Pancreas (tissue), 10 donors: ENCODE results near the gene XIST. TPM values are rescaled to one million over a fixed set of nuclear protein-coding genes. Genes with fewer than 3 reads are reported as not detected.

ENCODE experiments used
- ATAC-seq, 4 donors: fragments of 200-7000 bp; cut with Tn5 transposase; one replicate each; pipeline versions ENCODE4 v1.8.0 to v1.9.1; 2020; ENCODE audit warnings: mild to moderate bottlenecking in 4 of 4, moderate library complexity in 4 of 4
- DNase-seq, 6 donors: peaks; one replicate each; pipeline ENCODE4 v3.0.0-alpha.2; 2020
- FAIRE-seq: peaks from 2 replicates; lab custom pipeline; 2012; peaks lifted over from hg19 to GRCh38; lab: Jason Lieb, UNC
- H3K27ac ChIP-seq, 4 donors: fragments of 200-600 bp; sonication (generic); 1 replicate in 3 of 4; 2 replicates in 1 of 4; pipeline versions ENCODE4 v1.5.0 to v1.8.0; 2020
- H3K27me3 ChIP-seq, 4 donors: fragments of 200-600 bp; one replicate each; pipeline ENCODE4 v1.8.0; 2021
- H3K36me3 ChIP-seq, 3 donors: fragments of 200-600 bp; sonication (generic) in 1 of 3; one replicate each; pipeline versions ENCODE4 v1.5.0 to v1.8.0; 2020 to 2021
- H3K4me1 ChIP-seq, 3 donors: fragments of 200-600 bp; one replicate each; pipeline ENCODE4 v1.8.0; 2021
- H3K4me3 ChIP-seq, 4 donors: fragments of 200-600 bp; sonication (generic) in 2 of 4; one replicate each; pipeline versions ENCODE4 v1.5.0 to v1.8.0; 2020 to 2021
- H3K9me3 ChIP-seq, 4 donors: fragments of 200-600 bp; one replicate each; pipeline ENCODE4 v1.8.0; 2021
- CTCF ChIP-seq, 4 donors: fragments of 200-600 bp; sonication (generic) in 3 of 4; IDR thresholded peaks; one replicate each; pipeline versions ENCODE4 v1.5.0 to v1.8.0; 2021; ENCODE audit warnings: antibody characterized with exemption in 4 of 4
- WGBS, 2 donors: extraction: QIAGEN DNeasy Blood & Tissue Kit; methylation state at CpG; one replicate each; pipeline ENCODE4 v1.1.7; 2013; 5-methylcytosine and 5-hydroxymethylcytosine counted together
- intact Hi-C, 3 donors: fragments of 100-400 bp; cut with DNase I; formaldehyde crosslinking; loops; one replicate each; pipeline versions ENCODE4 v1.11.1 to v1.14.2; 2022
- polyA plus RNA-seq, 2 donors: library from polyadenylated mRNA; stranded (reverse); fragments of 200-250 nt; gene quantifications; one replicate each; pipeline ENCODE4 v1.2.3, GENCODE V29; 2013
- total RNA-seq, 6 donors: library from RNA; stranded (reverse); fragmentation: NEBNext Ultra II Directional in 4 of 6; extraction: Animal tissue kit (Norgen Biotek cat#: 25700) in 4 of 6; gene quantifications; one replicate each; pipeline versions ENCODE4 v1.2.1 to v1.2.4, GENCODE V29; 2021 to 2023
- donor health status: healthy with polysubstance abuse.
- donor health status: DM: no; HTN: no; CAD: no; lungs with moderate emphysema.
- donor health status: DM: no; HTN: no; CAD: no.
- donor health status: control.
- donor health status: control.
- donor health status: Bipolar disorder and iron deficiency.
- donor health status: DM: yes; HTN: yes; CAD: no.
- donor health status: DM: no; HTN: no; CAD: no.
- donor health status: DM: no; HTN: no; CAD: no.
- donor health status: DM: yes; HTN: yes; CAD: no.

The XIST gene
- total and polyA plus RNA-seq, 8 donors, result 0.12 to 409 (median 148) TPM; not detected in 1

- no peak for TF ChIP-seq CTCF (IDR thresholded peaks at IDR 0.05)
- no peaks in the 10 kb centered on the region for H3K27me3 ChIP-seq
- FAIRE-seq (no peak), DNase-seq (no peak), ATAC-seq (no peak)
- no peak overlapping the region for H3K27ac ChIP-seq
- peaks cover 0 to 12% (median 7%) of the 10 kb centered on the region in 3 donors for H3K4me1 ChIP-seq
- H3K36me3 ChIP-seq, result no peaks in the 10 kb centered on the region
- no peak overlapping the region for H3K4me3 ChIP-seq
- intact Hi-C loops, result no loop called here
- 53 to 65% methylated on average over 6 of the region's 6 CpGs for WGBS, 2 donors
- no peaks in the 10 kb centered on the region for H3K9me3 ChIP-seq
These were observed 12.2 kb downstream of the XIST start for GRCh38 chrX:73840120-73840924.

DNA sequence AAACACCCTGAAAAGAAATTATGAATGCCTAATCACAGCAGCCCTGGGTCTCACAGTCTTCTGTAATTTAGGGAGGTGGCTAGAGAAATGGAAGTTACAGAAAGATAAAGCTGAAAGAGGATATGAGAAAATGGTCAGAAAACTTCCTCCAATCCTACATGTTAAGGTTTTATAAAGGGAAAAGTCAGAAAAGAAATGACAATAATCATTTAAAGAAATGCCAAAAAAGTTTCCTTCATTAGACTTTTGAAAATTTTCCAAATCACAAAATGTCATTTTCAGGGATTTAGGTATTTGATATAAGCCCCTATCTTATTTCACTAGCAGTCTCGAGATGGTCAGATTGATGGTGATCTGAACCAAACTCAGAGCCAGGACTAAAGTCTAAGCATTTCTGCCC, 13.4 kb downstream of the XIST start:
- Histone ChIP-seq H3K27me3 (no peaks in the 10 kb centered on the region), H3K36me3 (no peaks in the 10 kb centered on the region), H3K4me1 (peaks cover 0 to 10% (median 7%) of the 10 kb centered on the region in 3 donors), H3K27ac (no peak overlapping the region), H3K4me3 (no peak overlapping the region), H3K9me3 (no peaks in the 10 kb centered on the region)
- intact Hi-C loops, result no loop called here
- ATAC-seq, result no peak
- no peak for TF ChIP-seq CTCF (IDR thresholded peaks at IDR 0.05)
- DNase-seq, result no peak
- FAIRE-seq, result no peak
- WGBS, 2 donors, result 41 to 64% methylated on average over 1 of the region's 1 CpG

GRCh38 chrX:73838123-73838522, 14.4 kb downstream of the XIST start:
- TF ChIP-seq CTCF (IDR thresholded peaks at IDR 0.05), result no peak
- peak; percentile 68 for FAIRE-seq
- H3K27me3 ChIP-seq, result peaks cover 0 to 4% (median 0%) of the 10 kb centered on the region in 4 donors
- no peak overlapping the region for H3K4me3 ChIP-seq
- no peaks in the 10 kb centered on the region for H3K36me3 ChIP-seq
- no peak overlapping the region for H3K27ac ChIP-seq
- no peaks in the 10 kb centered on the region for H3K9me3 ChIP-seq
- intact Hi-C loops, result no loop called here
- no peak for DNase-seq
- 79 to 92% methylated on average over 3 of the region's 3 CpGs for WGBS, 2 donors
- no peak for ATAC-seq
- H3K4me1 ChIP-seq, result peaks cover 0 to 3% (median 3%) of the 10 kb centered on the region in 3 donors

- no peak for FAIRE-seq
- Histone ChIP-seq H3K27ac (no peak overlapping the region), H3K36me3 (no peaks in the 10 kb centered on the region), H3K9me3 (no peaks in the 10 kb centered on the region), H3K27me3 (peaks cover 0 to 4% (median 0%) of the 10 kb centered on the region in 4 donors), H3K4me1 (peaks cover 0 to 3% (median 0%) of the 10 kb centered on the region in 3 donors), H3K4me3 (no peak overlapping the region)
- TF ChIP-seq CTCF (IDR thresholded peaks at IDR 0.05), result no peak
- 4 to 24% methylated on average over 1 of the region's 1 CpG for WGBS, 2 donors
- intact Hi-C loops, result no loop called here
- no peak for ATAC-seq
- no peak for DNase-seq
These were observed 15.5 kb downstream of the XIST start for GRCh38 chrX:73836956-73837477.

GRCh38 chrX:73834219-73834618, 18.3 kb downstream of the XIST start:
- H3K27me3 ChIP-seq, result peaks cover 0 to 4% (median 0%) of the 10 kb centered on the region in 4 donors
- no peaks in the 10 kb centered on the region for H3K4me1 ChIP-seq
- TF ChIP-seq CTCF (IDR thresholded peaks at IDR 0.05), result no peak
- H3K27ac ChIP-seq, result no peak overlapping the region
- no peaks in the 10 kb centered on the region for H3K9me3 ChIP-seq
- intact Hi-C loops, result no loop called here
- no peak for ATAC-seq
- no peak for FAIRE-seq
- H3K4me3 ChIP-seq, result no peak overlapping the region
- no peak for DNase-seq
- WGBS, 2 donors, result 61 to 79% methylated on average over 3 of the region's 3 CpGs
- peaks cover 0 to 4% (median 0%) of the 10 kb centered on the region in 3 donors for H3K36me3 ChIP-seq
